Left colon (tissue), 2 donors: ENCODE measurements around the gene NFIB. TPM values are rescaled to one million over a fixed set of nuclear protein-coding genes. Genes with fewer than 3 reads are reported as not detected.
A peak's percentile ranks its signal among the peaks of the same experiment; 100 is the strongest.

ENCODE experiments used
- ATAC-seq: fragments of 200-7000 bp; cut with Tn5 transposase; one replicate; pipeline ENCODE4 v1.9.1; 2020; ENCODE audit warnings: mild to moderate bottlenecking, moderate library complexity
- DNase-seq, 2 donors: peaks; one replicate each; pipeline ENCODE4 v3.0.0-alpha.2; 2020
- intact Hi-C, 2 donors: fragments of 100-400 bp; cut with DNase I in 1 of 2; cut with micrococcal nuclease in 1 of 2; formaldehyde crosslinking; loops; one replicate each; pipeline versions ENCODE4 v1.11.2 to v1.14.0; 2022; cut with DNase I, micrococcal nuclease
- total RNA-seq, 2 donors: library from RNA; stranded (reverse); fragmentation: NEBNext Ultra II Directional; extraction: Animal tissue kit (Norgen Biotek cat#: 25700); gene quantifications; one replicate each; pipeline ENCODE4 v1.2.1, GENCODE V29; 2021
- donor health status: DM: no; HTN: no; CAD: no.
- donor health status: DM: yes; HTN: yes; CAD: no.

The NFIB gene
- total RNA-seq, 2 donors from 2014 or later, result 45.2 to 74.7 TPM

- no peak for DNase-seq
- intact Hi-C loops, result no loop called here
- no peak for ATAC-seq
Measured at GRCh38 chr9:14056316-14056861, 257.6 kb downstream of the NFIB start.

GRCh38 chr9:14054096-14054495 is 259.8 kb downstream of the NFIB start:
- DNase-seq (no peak), ATAC-seq (no peak)
- intact Hi-C loops, result no loop called here

DNA sequence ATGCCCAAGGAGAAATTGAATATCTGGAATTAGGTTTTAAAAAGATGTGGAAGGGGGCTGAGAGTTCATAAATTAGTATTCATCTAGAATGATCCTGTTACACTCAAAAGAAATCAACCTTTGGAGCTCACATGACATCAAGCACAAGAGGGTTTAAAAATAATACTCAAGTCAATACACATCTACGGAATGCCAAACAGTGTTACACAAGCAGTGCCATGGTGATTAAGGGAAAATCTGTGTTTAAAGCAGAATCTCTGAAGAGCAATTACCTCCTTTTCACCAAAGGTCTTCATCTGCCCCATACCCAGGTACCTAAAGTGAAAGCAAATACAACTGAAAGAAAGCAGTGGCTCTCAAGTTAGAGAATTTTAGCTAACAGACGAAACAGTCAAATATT is 261.6 kb downstream of the NFIB start:
- intact Hi-C loops, result no loop called here
- DNase-seq (no peak), ATAC-seq (no peak)

- ATAC-seq, result no peak
- no peak for DNase-seq
- intact Hi-C loops, result no loop called here
Measured at GRCh38 chr9:14051419-14051818, 262.5 kb downstream of the NFIB start.

- intact Hi-C loops, result no loop called here
- DNase-seq, result no peak
- no peak for ATAC-seq
Measured at GRCh38 chr9:14043483-14043882, 270.5 kb downstream of the NFIB start.

DNA sequence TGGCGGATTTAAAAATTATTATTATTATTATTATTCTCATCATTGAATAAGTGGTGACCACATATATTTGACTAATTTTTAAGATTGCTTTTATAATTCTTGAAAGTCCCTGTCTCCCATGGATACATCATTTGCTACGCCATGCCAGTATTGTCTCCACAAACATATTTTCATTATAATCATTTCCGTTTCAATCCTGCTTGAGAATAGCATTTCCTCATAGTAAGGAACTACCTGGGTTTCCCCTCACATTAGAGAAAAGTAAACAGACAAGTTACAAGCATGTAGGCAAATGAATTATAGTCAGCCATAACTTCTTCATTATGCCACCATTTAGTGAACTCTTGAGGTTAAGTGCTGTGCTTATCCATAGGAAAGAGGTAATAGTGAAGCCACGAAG is 276.6 kb downstream of the NFIB start:
- intact Hi-C loops, result no loop called here
- no peak for DNase-seq
- peak; percentile 26 for ATAC-seq

DNA sequence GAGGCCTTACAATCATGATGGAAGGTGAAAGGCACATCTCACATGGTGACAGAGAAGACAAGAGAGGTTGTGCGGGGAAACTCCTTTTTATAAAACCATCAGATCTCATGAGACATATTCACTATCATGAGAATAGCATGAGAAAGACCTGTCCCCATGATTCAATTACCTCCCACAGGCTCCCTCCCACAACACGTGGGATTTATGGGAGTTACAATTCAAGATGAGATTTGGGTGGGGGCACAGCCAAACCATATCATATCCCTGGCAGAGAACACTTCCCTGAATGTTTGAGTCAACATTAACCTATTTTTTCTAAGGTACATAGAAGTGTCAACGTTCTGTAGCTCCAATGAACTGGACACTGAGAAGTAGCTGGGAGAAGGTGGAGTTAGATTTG is 280.9 kb downstream of the NFIB start:
- ATAC-seq, result no peak
- intact Hi-C loops, result no loop called here
- DNase-seq, result no peak
